Activated T-cell treated with anti-CD3 and anti-CD28 coated beads, Interleukin-2, amount 50 U/mL, for 4 hours (primary cell): Measurements from ENCODE around the gene CD6. TPM values are rescaled to one million over a fixed set of nuclear protein-coding genes. Genes with fewer than 3 reads are reported as not detected.

Experiments used
- ATAC-seq, 2 donors: fragments of 200-7000 bp; cut with Tn5 transposase; one replicate each; pipeline ENCODE4 v1.10.0; 2021
- DNase-seq: peaks from one replicate; pipeline ENCODE4 v3.0.0-alpha.2; 2020
- H3K27me3 Mint-ChIP-seq: one replicate; pipeline ENCODE4 v1.8.0; 2021; ENCODE audit warnings: low read depth, mixed read lengths
- H3K36me3 Mint-ChIP-seq: one replicate; pipeline ENCODE4 v1.8.0; 2022; ENCODE audit warnings: mixed read lengths; ENCODE audit not compliant: insufficient read depth
- H3K4me1 Mint-ChIP-seq: one replicate; pipeline ENCODE4 v1.8.0; 2021; ENCODE audit warnings: low read depth, mixed read lengths
- H3K4me3 Mint-ChIP-seq: one replicate; pipeline ENCODE4 v1.8.0; 2021; ENCODE audit warnings: mild to moderate bottlenecking, moderate library complexity, mixed read lengths
- H3K9me3 Mint-ChIP-seq: one replicate; pipeline ENCODE4 v1.8.0; 2021; ENCODE audit warnings: mixed read lengths
- total RNA-seq, 3 donors: library from RNA; stranded (reverse); gene quantifications; one replicate each; pipeline ENCODE4 v1.2.1, GENCODE V29; 2021

CD6 gene
- total RNA-seq, 3 donors from 2014 or later = 638 to 711 (median 642) TPM

GRCh38 chr11:60931917-60932316, 39.6 kb upstream of the CD6 start:
- DNase-seq (no peak), ATAC-seq (no peak)
- Mint-ChIP-seq H3K4me3 (no peak overlapping the region), H3K36me3 (no peaks in the 10 kb centered on the region), H3K9me3 (no peaks in the 10 kb centered on the region), H3K4me1 (no peaks in the 10 kb centered on the region), H3K27me3 (peaks cover 4% of the 10 kb centered on the region)

- Mint-ChIP-seq H3K4me1 (no peaks in the 10 kb centered on the region), H3K4me3 (no peak overlapping the region), H3K9me3 (no peaks in the 10 kb centered on the region), H3K36me3 (no peaks in the 10 kb centered on the region), H3K27me3 (peaks cover 4% of the 10 kb centered on the region)
- DNase-seq = no peak
- ATAC-seq = no peak
These were observed 38.7 kb upstream of the CD6 start for GRCh38 chr11:60932605-60933356.

- no peak for DNase-seq
- H3K9me3 Mint-ChIP-seq = no peaks in the 10 kb centered on the region
- no peaks in the 10 kb centered on the region for H3K4me1 Mint-ChIP-seq
- peaks cover 4% of the 10 kb centered on the region for H3K27me3 Mint-ChIP-seq
- H3K36me3 Mint-ChIP-seq = no peaks in the 10 kb centered on the region
- no peak overlapping the region for H3K4me3 Mint-ChIP-seq
- ATAC-seq = no peak
These were observed 37.9 kb upstream of the CD6 start for GRCh38 chr11:60933416-60934123.

DNA sequence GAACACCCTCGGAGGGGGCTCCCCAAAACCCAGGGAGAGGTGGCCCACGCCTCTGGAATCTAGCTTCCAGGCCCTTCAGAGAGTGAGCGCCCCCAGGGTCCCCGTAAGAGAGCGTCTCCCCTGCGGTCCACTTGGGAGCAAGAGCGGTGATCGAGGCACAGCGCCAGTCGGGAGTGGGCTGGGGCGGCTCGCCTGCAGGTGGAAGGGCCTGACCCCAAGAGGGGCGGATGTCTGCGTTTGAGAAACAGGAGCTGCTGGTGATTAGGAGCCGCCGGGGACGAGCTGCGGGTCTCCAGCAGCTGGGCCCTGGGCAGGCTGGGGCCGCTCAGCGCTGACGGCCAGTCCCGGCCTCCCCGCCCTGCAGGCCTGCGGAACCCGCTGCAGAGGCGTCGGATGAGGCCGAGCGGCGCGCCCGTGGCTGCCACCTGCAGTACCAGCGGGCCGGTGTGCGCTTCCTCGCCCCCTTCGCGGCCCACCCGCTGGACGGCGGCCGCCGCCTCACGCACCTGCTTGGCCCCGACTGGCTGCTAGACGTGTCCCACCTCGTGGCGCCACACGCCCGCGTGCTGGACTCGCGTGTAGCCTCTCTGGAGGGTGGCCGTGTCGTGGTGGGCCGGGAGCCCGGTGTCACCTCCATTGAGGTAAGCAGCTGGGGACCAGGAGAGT, 37.2 kb upstream of the CD6 start:
- no peak for ATAC-seq
- Mint-ChIP-seq H3K27me3 (peaks cover 3% of the 10 kb centered on the region), H3K4me1 (no peaks in the 10 kb centered on the region), H3K36me3 (no peaks in the 10 kb centered on the region), H3K4me3 (no peak overlapping the region), H3K9me3 (no peaks in the 10 kb centered on the region)
- no peak for DNase-seq

GRCh38 chr11:60934790-60935605, 36.5 kb upstream of the CD6 start:
- no peak overlapping the region for H3K4me3 Mint-ChIP-seq
- no peaks in the 10 kb centered on the region for H3K36me3 Mint-ChIP-seq
- no peaks in the 10 kb centered on the region for H3K27me3 Mint-ChIP-seq
- DNase-seq = no peak
- ATAC-seq = no peak
- H3K9me3 Mint-ChIP-seq = no peaks in the 10 kb centered on the region
- no peaks in the 10 kb centered on the region for H3K4me1 Mint-ChIP-seq

DNA sequence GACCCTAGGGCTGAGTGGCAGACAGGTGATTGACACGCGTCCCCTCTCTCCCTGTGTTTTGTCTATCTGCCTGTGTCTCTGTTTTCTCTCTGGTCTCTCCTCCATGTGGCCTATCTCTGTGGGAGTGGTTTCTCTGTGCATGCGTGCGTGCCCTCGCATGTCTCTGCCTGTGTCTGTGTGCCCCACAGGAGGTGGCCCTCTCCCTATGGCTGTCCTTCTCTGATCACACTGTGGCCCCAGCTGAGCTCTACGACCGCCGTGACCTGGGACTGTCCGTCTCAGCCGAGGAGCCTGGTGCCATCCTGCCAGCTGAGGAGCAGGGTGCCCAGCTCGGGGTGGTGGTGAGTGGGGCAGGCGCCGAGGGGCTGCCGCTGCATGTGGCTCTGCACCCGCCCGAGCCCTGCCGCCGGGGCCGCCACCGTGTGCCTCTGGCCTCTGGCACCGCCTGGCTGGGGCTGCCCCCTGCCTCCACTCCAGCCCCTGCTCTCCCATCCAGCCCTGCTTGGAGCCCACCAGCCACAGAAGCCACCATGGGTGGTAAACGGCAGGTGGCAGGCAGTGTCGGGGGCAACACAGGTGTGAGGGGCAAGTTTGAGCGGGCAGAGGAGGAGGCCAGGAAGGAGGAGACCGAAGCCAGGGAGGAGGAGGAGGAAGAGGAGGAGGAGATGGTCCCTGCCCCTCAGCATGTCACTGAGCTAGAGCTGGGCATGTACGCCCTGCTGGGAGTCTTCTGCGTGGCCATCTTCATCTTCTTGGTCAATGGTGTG, 35.6 kb upstream of the CD6 start:
- Mint-ChIP-seq H3K27me3 (no peaks in the 10 kb centered on the region), H3K9me3 (no peaks in the 10 kb centered on the region), H3K4me1 (no peaks in the 10 kb centered on the region), H3K36me3 (no peaks in the 10 kb centered on the region), H3K4me3 (no peak overlapping the region)
- no peak for ATAC-seq
- DNase-seq = no peak

- DNase-seq = no peak
- no peak for ATAC-seq
- peaks cover 2% of the 10 kb centered on the region for H3K36me3 Mint-ChIP-seq
- H3K4me3 Mint-ChIP-seq = no peak overlapping the region
- no peaks in the 10 kb centered on the region for H3K27me3 Mint-ChIP-seq
- no peaks in the 10 kb centered on the region for H3K4me1 Mint-ChIP-seq
- H3K9me3 Mint-ChIP-seq = no peaks in the 10 kb centered on the region
These were observed 34.9 kb upstream of the CD6 start for GRCh38 chr11:60936467-60937143.

DNA sequence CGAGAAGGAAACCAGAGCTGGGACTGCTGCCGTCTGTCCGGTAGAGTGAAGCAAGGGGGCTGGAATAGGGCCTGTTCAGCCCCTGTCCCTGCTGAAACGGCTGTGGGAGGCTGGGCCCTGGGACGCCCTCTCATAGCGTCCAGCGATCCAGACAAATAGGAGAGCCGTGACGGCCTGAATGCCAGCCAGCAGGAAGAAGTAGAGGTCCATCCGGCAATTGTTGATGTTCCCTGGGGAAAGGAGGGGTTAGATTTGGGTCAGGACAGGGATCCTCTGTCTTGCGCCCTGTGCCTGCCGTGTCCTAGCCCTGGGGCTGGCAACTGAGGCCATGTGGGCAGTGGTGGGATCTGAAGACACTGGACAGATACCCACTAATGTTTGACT, 34.3 kb upstream of the CD6 start:
- DNase-seq = no peak

DNA sequence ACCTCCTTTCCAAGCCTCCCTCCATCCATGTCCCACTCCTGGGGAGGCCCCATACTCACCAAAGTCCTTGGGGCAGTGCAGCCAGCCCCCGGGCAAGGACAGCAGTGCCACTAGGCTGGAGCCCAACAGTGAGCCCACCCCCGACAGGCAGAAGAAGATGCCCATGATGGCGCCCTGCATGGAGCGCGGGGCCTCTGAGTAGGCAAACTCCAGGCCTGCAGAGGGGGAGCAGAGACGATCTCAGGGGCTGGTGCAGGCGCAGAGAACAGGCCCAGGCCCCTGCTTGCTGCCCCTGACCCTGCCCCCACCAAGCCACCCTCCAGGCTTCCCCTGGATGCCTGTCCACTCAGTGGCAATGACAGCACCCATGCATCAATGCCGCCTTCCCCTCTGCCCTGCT, 33.7 kb upstream of the CD6 start:
- Mint-ChIP-seq H3K36me3 (peaks cover 2% of the 10 kb centered on the region), H3K27me3 (no peaks in the 10 kb centered on the region), H3K9me3 (no peaks in the 10 kb centered on the region), H3K4me1 (no peaks in the 10 kb centered on the region), H3K4me3 (no peak overlapping the region)
- ATAC-seq = no peak
- no peak for DNase-seq

More for the DNA sequence above, 34.3 kb upstream of the CD6 start:
- Mint-ChIP-seq H3K36me3 (peaks cover 2% of the 10 kb centered on the region), H3K4me1 (no peaks in the 10 kb centered on the region), H3K27me3 (no peaks in the 10 kb centered on the region), H3K4me3 (no peak overlapping the region), H3K9me3 (no peaks in the 10 kb centered on the region)
- ATAC-seq = no peak

DNA sequence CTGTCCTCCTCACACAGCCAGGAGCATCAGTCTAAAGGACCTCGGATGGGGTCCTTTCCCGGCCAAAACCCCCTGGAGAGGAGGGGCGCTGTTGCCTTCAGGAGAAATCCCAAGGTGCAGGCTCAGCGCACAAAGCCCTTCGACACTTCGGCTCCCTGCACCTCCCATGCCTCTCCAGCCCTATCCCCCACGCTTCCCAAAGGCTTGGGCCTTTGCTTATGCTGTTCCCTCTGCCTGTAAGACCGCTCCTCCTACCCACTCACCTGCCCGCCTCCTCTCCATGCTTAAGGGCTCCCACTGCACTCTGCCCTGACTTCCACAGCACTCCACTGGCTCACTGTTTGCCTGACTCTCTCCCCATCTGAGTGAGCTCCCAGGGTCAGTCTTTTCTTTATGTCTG, 33.0 kb upstream of the CD6 start:
- Mint-ChIP-seq H3K4me3 (no peak overlapping the region), H3K9me3 (no peaks in the 10 kb centered on the region), H3K36me3 (peaks cover 2% of the 10 kb centered on the region), H3K4me1 (no peaks in the 10 kb centered on the region), H3K27me3 (no peaks in the 10 kb centered on the region)
- DNase-seq (no peak), ATAC-seq (no peak)

- no peaks in the 10 kb centered on the region for H3K27me3 Mint-ChIP-seq
- no peaks in the 10 kb centered on the region for H3K9me3 Mint-ChIP-seq
- ATAC-seq (no peak), DNase-seq (no peak)
- H3K4me1 Mint-ChIP-seq = peaks cover 3% of the 10 kb centered on the region
- H3K4me3 Mint-ChIP-seq = no peak overlapping the region
- H3K36me3 Mint-ChIP-seq = peaks cover 5% of the 10 kb centered on the region
These were observed 32.2 kb upstream of the CD6 start for GRCh38 chr11:60939301-60939700.

- H3K4me1 Mint-ChIP-seq = peaks cover 3% of the 10 kb centered on the region
- H3K9me3 Mint-ChIP-seq = no peaks in the 10 kb centered on the region
- DNase-seq = no peak
- ATAC-seq = no peak
- H3K4me3 Mint-ChIP-seq = no peak overlapping the region
- H3K27me3 Mint-ChIP-seq = no peaks in the 10 kb centered on the region
- H3K36me3 Mint-ChIP-seq = peaks cover 5% of the 10 kb centered on the region
These were observed 31.6 kb upstream of the CD6 start for GRCh38 chr11:60939855-60940254.

GRCh38 chr11:60941371-60942119, 29.9 kb upstream of the CD6 start:
- ATAC-seq = no peak
- Mint-ChIP-seq H3K27me3 (no peaks in the 10 kb centered on the region), H3K9me3 (no peaks in the 10 kb centered on the region), H3K36me3 (peaks cover 8% of the 10 kb centered on the region), H3K4me1 (peaks cover 3% of the 10 kb centered on the region), H3K4me3 (no peak overlapping the region)
- no peak for DNase-seq
